ENCODE results near the gene TNIK.

Gene TNIK

GRCh38 chr3:171026597-171027293, 433.5 kb downstream of the TNIK start, which contains the start of gene SLC2A2:
Gene SLC2A2 (minus strand): TSS chr3:171026720. CDS start chr3:171026670, 50 bp downstream.
- no peak for DNase-seq (ENCODE audit: extremely low read depth, low read depth)
- TF ChIP-seq, protein P1, sequence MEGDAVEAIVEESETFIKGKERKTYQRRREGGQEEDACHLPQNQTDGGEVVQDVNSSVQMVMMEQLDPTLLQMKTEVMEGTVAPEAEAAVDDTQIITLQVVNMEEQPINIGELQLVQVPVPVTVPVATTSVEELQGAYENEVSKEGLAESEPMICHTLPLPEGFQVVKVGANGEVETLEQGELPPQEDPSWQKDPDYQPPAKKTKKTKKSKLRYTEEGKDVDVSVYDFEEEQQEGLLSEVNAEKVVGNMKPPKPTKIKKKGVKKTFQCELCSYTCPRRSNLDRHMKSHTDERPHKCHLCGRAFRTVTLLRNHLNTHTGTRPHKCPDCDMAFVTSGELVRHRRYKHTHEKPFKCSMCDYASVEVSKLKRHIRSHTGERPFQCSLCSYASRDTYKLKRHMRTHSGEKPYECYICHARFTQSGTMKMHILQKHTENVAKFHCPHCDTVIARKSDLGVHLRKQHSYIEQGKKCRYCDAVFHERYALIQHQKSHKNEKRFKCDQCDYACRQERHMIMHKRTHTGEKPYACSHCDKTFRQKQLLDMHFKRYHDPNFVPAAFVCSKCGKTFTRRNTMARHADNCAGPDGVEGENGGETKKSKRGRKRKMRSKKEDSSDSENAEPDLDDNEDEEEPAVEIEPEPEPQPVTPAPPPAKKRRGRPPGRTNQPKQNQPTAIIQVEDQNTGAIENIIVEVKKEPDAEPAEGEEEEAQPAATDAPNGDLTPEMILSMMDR (IDR thresholded peaks at IDR 0.05; ENCODE audit: low read depth, low read length) = no peak

DNA sequence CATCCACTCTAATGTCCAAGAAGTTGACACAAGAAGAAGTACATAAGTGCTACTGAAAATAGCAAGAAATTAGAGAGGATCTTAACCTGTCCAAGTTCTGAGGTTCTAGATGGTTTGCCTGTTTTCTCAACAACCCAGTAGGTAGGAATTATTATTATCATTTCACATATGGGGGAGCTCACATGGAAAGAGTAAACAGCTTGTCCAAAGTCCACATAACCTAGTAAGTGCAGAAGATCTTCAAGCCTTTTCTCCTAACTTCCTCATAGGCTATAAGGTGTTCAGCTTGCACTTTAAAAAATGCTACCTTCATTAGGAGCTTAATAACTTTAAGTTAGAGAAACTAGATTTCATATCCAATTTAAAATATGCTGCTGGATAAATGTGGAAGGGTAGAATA, 436.6 kb downstream of the TNIK start:
- TF ChIP-seq, protein P1 (IDR thresholded peaks at IDR 0.05; ENCODE audit: low read depth, low read length) = no peak

GRCh38 chr3:171021377-171021776, 438.8 kb downstream of the TNIK start:
- TF ChIP-seq, protein P1 (IDR thresholded peaks at IDR 0.05; ENCODE audit: low read depth, low read length) = no peak
- no peak for DNase-seq (ENCODE audit: extremely low read depth, low read depth)

More for the DNA sequence above, 436.6 kb downstream of the TNIK start:
- no peak for DNase-seq (ENCODE audit: extremely low read depth, low read depth)

DNA sequence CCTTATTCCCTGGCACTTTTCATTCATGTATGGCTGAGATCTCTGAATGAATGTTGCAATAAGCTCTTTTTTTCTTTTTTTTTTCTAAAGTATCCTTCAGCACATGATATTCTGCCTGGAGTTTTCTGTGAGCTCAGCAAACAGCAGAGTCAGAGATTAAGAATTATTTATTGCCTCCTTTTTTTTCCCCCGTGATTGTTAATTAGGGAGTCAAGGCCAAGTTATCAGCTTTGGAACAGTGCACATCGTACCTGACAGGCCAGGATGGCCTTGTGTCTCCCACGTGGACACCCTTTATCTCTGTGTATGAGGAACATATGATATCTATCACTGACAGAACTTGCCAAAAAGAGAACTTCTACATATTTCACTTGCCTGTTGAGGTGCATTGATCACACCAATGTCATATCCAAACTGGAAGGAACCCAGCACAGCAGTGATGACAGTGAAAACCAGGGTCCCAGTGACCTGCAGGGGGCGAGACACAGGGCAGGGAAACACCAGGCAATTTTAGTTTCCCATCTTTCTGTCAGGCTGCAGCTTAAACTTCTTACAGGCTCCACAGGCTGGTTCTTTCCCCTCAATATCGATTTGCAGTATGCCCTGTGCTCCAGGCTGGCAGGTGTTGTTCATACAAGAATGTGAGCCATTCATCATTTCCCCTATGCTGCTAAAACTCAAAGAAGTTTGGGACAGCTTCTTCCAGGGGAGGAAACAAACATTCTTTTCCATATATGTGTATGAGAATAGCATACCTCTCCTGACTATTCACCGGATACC, 441.9 kb downstream of the TNIK start:
- TF ChIP-seq, protein P1 (IDR thresholded peaks at IDR 0.05; ENCODE audit: low read depth, low read length) = peak; percentile 7
- no peak for DNase-seq (ENCODE audit: extremely low read depth, low read depth)

GRCh38 chr3:171013822-171014748, 446.1 kb downstream of the TNIK start:
- TF ChIP-seq, protein P1 (IDR thresholded peaks at IDR 0.05; ENCODE audit: low read depth, low read length) = no peak
- DNase-seq (ENCODE audit: extremely low read depth, low read depth) = no peak

- TF ChIP-seq, protein P1 (IDR thresholded peaks at IDR 0.05; ENCODE audit: low read depth, low read length) = no peak
- DNase-seq (ENCODE audit: extremely low read depth, low read depth) = no peak
These were observed 448.3 kb downstream of the TNIK start for GRCh38 chr3:171011873-171012336.

Measured in AG09319 (cell line).